AG04450 (cell line): ENCODE data around the gene GYPC. TPM values are rescaled to one million over a fixed set of nuclear protein-coding genes. Genes with fewer than 3 reads are reported as not detected.

Source experiments
- CTCF ChIA-PET: fragments of 300-600, 350-600 bp; formaldehyde crosslinking; extraction: SDS; loops from one replicate; lab custom pipeline; 2022; ENCODE audit warnings: antibody characterized with exemption, inconsistent platforms; lab: Charles Lee
- POLR2A ChIA-PET: fragments of 350-600 bp; formaldehyde crosslinking; extraction: SDS; loops from one replicate; lab custom pipeline; 2021; ENCODE audit warnings: antibody characterized with exemption, inconsistent platforms; lab: Yijun Ruan, JAX
- DNase-seq: peaks from one replicate; pipeline ENCODE4 v3.0.0-alpha.2; 2011; ENCODE audit warnings: low read depth, low spot score
- H3K27ac ChIP-seq: one replicate; pipeline ENCODE4 v1.5.1; 2012; ENCODE audit warnings: low read depth, low read length, control low read depth
- H3K27me3 ChIP-seq: one replicate; pipeline ENCODE4 v1.6.0; 2012; ENCODE audit warnings: low read length; ENCODE audit not compliant: control insufficient read depth, insufficient read depth
- H3K4me3 ChIP-seq: 2 replicates; pipeline ENCODE4 v1.5.1; 2011; ENCODE audit warnings: mild to moderate bottlenecking, low read depth, low read length, control low read depth
- H3K9me3 ChIP-seq: 2 replicates; pipeline ENCODE4 v1.5.1; 2012; ENCODE audit warnings: low read length; ENCODE audit not compliant: control insufficient read depth, insufficient read depth
- CTCF ChIP-seq: IDR thresholded peaks from 2 replicates; pipeline ENCODE4 v1.5.1; 2011; ENCODE audit warnings: low read depth, low read length, control low read depth, inconsistent platforms
- polyA plus RNA-seq: library from polyadenylated mRNA; depleted of rRNA; stranded (reverse); fragments of >200 nt; gene quantifications from 2 replicates; pipeline ENCODE4 v1.2.3, GENCODE V29; 2011

The GYPC gene
- polyA plus RNA-seq, 1 experiment = 146 TPM

GRCh38 chr2:126722546-126722945 is 66.6 kb downstream of the GYPC start:
- DNase-seq = no peak
- no peak overlapping the region for H3K27ac ChIP-seq
- no peaks in the 10 kb centered on the region for H3K9me3 ChIP-seq
- TF ChIP-seq CTCF = no peak
- peaks cover 2% of the 10 kb centered on the region for H3K27me3 ChIP-seq
- ChIA-PET POLR2A (interaction anchor here (0.6 kb wide), 1 partner anchor 63 kb away, joined by 3 read pairs; no protein-coding TSS in a partner anchor), CTCF (no interaction called here)
- H3K4me3 ChIP-seq = no peak overlapping the region

GRCh38 chr2:126723281-126723815 is 67.4 kb downstream of the GYPC start:
- H3K4me3 ChIP-seq = no peak overlapping the region
- H3K27me3 ChIP-seq = peaks cover 2% of the 10 kb centered on the region
- DNase-seq = no peak
- no peaks in the 10 kb centered on the region for H3K9me3 ChIP-seq
- POLR2A ChIA-PET = interaction anchor here (0.6 kb wide), 1 partner anchor 64 kb away, joined by 3 read pairs; no protein-coding TSS in a partner anchor
- CTCF ChIA-PET = no interaction called here
- no peak for TF ChIP-seq CTCF
- no peak overlapping the region for H3K27ac ChIP-seq

- no peaks in the 10 kb centered on the region for H3K9me3 ChIP-seq
- CTCF ChIA-PET = no interaction called here
- no peaks in the 10 kb centered on the region for H3K27me3 ChIP-seq
- TF ChIP-seq CTCF = no peak
- H3K27ac ChIP-seq = no peak overlapping the region
- no peak for DNase-seq
- POLR2A ChIA-PET = no interaction called here
- no peak overlapping the region for H3K4me3 ChIP-seq
Observed at GRCh38 chr2:126725580-126725979, 69.6 kb downstream of the GYPC start.

- H3K27me3 ChIP-seq = peaks cover 8% of the 10 kb centered on the region
Observed at GRCh38 chr2:126729896-126730295, 73.9 kb downstream of the GYPC start.

More at GRCh38 chr2:126729896-126730295, 73.9 kb downstream of the GYPC start:
- H3K4me3 ChIP-seq = no peak overlapping the region
- H3K27ac ChIP-seq = no peak overlapping the region
- no peak for DNase-seq
- TF ChIP-seq CTCF = no peak
- ChIA-PET CTCF (no interaction called here), POLR2A (no interaction called here)
- H3K9me3 ChIP-seq = no peaks in the 10 kb centered on the region
